ENCODE data around the gene EXOC4. TPM values are rescaled to one million over a fixed set of nuclear protein-coding genes. Genes with fewer than 3 reads are reported as not detected.

EXOC4 gene
- total RNA-seq, 4 donors from 2014 or later: 52.4 to 82.2 (median 67.0) TPM

DNA sequence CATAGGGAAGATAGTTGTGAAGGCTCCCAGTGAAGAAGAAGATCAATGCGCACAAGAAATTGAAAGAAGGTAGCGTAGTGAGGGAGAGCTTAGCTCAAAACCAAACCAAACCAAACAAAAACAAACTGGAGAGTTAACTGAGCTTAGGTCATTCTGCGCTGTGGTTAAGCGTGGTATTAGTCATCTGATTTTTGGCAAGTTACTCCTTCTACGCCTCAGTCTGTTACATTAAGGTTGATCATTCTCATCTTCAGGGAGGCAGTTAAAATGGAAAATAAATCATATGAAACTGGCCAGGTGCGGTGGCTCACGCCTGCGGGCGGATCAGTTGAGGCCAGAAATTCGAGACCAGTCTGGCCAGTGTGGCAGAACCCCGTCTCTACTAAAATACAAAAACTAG, 259.7 kb downstream of the EXOC4 start:
- no peak overlapping the region for H3K4me3 ChIP-seq (ENCODE audit: low read depth, poor library complexity, severe bottlenecking)
- DNase-seq (ENCODE audit: low spot score in 2 of 2): no peak
- TF ChIP-seq, protein P1, sequence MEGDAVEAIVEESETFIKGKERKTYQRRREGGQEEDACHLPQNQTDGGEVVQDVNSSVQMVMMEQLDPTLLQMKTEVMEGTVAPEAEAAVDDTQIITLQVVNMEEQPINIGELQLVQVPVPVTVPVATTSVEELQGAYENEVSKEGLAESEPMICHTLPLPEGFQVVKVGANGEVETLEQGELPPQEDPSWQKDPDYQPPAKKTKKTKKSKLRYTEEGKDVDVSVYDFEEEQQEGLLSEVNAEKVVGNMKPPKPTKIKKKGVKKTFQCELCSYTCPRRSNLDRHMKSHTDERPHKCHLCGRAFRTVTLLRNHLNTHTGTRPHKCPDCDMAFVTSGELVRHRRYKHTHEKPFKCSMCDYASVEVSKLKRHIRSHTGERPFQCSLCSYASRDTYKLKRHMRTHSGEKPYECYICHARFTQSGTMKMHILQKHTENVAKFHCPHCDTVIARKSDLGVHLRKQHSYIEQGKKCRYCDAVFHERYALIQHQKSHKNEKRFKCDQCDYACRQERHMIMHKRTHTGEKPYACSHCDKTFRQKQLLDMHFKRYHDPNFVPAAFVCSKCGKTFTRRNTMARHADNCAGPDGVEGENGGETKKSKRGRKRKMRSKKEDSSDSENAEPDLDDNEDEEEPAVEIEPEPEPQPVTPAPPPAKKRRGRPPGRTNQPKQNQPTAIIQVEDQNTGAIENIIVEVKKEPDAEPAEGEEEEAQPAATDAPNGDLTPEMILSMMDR (IDR thresholded peaks at IDR 0.05): no peak
- no peak for TF ChIP-seq POLR2A (IDR thresholded peaks at IDR 0.05)
- 88 to 97% methylated on average over 11 of the region's 11 CpGs for WGBS, 2 donors
- intact Hi-C loops (cut with DNase I; ENCODE audit: low total_unique reads): no loop called here

- H3K4me3 ChIP-seq (ENCODE audit: low read depth, poor library complexity, severe bottlenecking): no peak overlapping the region
- 83 to 94% methylated on average over 2 of the region's 2 CpGs for WGBS, 2 donors
- DNase-seq (ENCODE audit: low spot score in 2 of 2): no peak
- TF ChIP-seq, protein P1 (IDR thresholded peaks at IDR 0.05): no peak
- no peak for TF ChIP-seq POLR2A (IDR thresholded peaks at IDR 0.05)
- intact Hi-C loops (cut with DNase I; ENCODE audit: low total_unique reads): no loop called here
These were observed 260.7 kb downstream of the EXOC4 start for GRCh38 chr7:133513608-133514007.

DNA sequence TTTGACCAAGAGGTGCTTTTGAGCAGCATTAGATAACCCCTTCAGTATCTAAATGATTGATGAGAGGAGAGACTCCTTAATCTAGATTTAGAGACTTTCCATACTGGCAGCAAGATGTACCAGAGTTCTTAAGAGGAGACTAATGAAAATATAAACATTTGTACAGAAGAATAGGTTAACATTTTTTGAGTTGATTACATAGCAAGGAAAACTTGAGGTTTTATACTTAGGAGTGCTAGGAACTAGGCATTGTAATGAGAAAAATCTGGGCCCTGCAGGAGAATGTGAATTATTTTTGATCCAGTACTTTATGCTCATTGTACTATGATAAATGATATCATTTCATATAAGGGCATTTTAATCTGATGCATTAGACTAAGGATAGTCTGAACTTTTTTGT, 261.7 kb downstream of the EXOC4 start:
- no peak overlapping the region for H3K4me3 ChIP-seq (ENCODE audit: low read depth, poor library complexity, severe bottlenecking)
- TF ChIP-seq POLR2A (IDR thresholded peaks at IDR 0.05): no peak
- TF ChIP-seq, protein P1 (IDR thresholded peaks at IDR 0.05): no peak
- intact Hi-C loops (cut with DNase I; ENCODE audit: low total_unique reads): no loop called here

GRCh38 chr7:133517766-133518165, 264.9 kb downstream of the EXOC4 start:
- H3K4me3 ChIP-seq (ENCODE audit: low read depth, poor library complexity, severe bottlenecking): no peak overlapping the region
- no peak for DNase-seq (ENCODE audit: low spot score in 2 of 2)
- intact Hi-C loops (cut with DNase I; ENCODE audit: low total_unique reads): no loop called here
- TF ChIP-seq POLR2A (IDR thresholded peaks at IDR 0.05): no peak
- TF ChIP-seq, protein P1 (IDR thresholded peaks at IDR 0.05): no peak
- 94 to 96% methylated on average over 4 of the region's 4 CpGs for WGBS, 2 donors

More for the DNA sequence above, 261.7 kb downstream of the EXOC4 start:
- DNase-seq (ENCODE audit: low spot score in 2 of 2): no peak

DNA sequence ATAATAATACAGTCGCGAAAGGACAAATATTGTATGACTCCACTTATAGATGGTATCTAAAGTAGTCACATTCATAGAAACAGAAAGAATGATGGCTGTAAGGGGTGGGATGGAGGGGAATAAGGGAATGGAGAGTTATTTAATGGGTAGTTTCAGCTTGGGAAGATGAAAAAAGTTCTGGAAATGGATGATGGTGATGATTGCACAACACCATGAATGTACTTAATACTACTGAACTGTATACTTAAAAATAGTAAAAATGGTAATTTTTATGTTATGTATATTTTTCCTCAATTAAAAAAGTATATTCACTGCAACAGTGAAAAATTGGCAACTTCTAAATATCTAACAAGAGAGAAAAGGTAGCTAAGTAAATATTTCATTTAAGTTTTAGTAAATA, 265.8 kb downstream of the EXOC4 start:
- TF ChIP-seq, protein P1 (IDR thresholded peaks at IDR 0.05): no peak
- no peak for TF ChIP-seq POLR2A (IDR thresholded peaks at IDR 0.05)
- H3K4me3 ChIP-seq (ENCODE audit: low read depth, poor library complexity, severe bottlenecking): no peak overlapping the region
- intact Hi-C loops (cut with DNase I; ENCODE audit: low total_unique reads): no loop called here
- no peak for DNase-seq (ENCODE audit: low spot score in 2 of 2)
- WGBS, 2 donors: 95 to 97% methylated on average over 2 of the region's 2 CpGs

DNA sequence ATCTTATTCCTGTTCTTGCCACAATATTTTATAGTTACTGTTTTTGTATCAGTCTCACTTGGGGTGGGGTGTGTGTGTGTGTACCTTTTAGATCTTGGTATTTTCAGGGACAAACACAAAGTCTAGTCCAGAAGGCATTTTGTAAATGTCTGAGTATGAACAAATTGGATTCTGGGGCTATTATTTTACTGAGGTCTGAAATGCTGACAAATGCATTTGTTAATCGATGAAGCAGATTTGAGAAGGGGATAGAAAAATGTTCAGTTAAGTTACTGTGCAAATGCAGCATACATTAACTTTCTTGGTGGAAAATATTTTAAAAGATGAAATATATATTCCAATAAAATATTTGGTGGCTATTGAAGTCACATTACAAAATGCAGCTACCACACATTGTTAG, 267.4 kb downstream of the EXOC4 start:
- intact Hi-C loops (cut with DNase I; ENCODE audit: low total_unique reads): no loop called here
- TF ChIP-seq POLR2A (IDR thresholded peaks at IDR 0.05): no peak
- TF ChIP-seq, protein P1 (IDR thresholded peaks at IDR 0.05): no peak
- WGBS, 2 donors: 90 to 92% methylated on average over 1 of the region's 1 CpG

More for the DNA sequence above, 267.4 kb downstream of the EXOC4 start:
- no peak for DNase-seq (ENCODE audit: low spot score in 2 of 2)
- H3K4me3 ChIP-seq (ENCODE audit: low read depth, poor library complexity, severe bottlenecking): no peak overlapping the region

All from lower leg skin (tissue), 4 donors.